Progenitor cell of endocrine pancreas (in vitro differentiated cells): ENCODE results near the gene YIPF7. TPM values are rescaled to one million over a fixed set of nuclear protein-coding genes. Genes with fewer than 3 reads are reported as not detected.

ENCODE experiments used
- DNase-seq: peaks from one replicate; pipeline ENCODE4 v3.0.0; 2021; ENCODE audit warnings: low spot score; ENCODE audit not compliant: unreplicated experiment
- H3K27ac Mint-ChIP-seq: 2 replicates; pipeline ENCODE4 v1.8.0; 2021; ENCODE audit warnings: mild to moderate bottlenecking, moderate library complexity, mixed read lengths
- H3K27me3 Mint-ChIP-seq: 2 replicates; pipeline ENCODE4 v1.8.0; 2021; ENCODE audit warnings: mixed read lengths
- H3K36me3 Mint-ChIP-seq: 2 replicates; pipeline ENCODE4 v1.8.0; 2022; ENCODE audit warnings: mixed read lengths; ENCODE audit not compliant: insufficient read depth
- H3K4me1 Mint-ChIP-seq: 2 replicates; pipeline ENCODE4 v1.8.0; 2021; ENCODE audit warnings: low read depth, mixed read lengths
- H3K4me3 Mint-ChIP-seq: 2 replicates; pipeline ENCODE4 v1.8.0; 2021; ENCODE audit warnings: low read depth, mild to moderate bottlenecking, moderate library complexity, mixed read lengths
- H3K9me3 Mint-ChIP-seq: 2 replicates; pipeline ENCODE4 v1.8.0; 2021; ENCODE audit warnings: low read depth, mixed read lengths
- CTCF ChIP-seq: fragments of 200-600 bp; sonication (generic); IDR thresholded peaks from one replicate; pipeline ENCODE4 v1.5.0; 2021; ENCODE audit warnings: antibody characterized with exemption, mild to moderate bottlenecking; ENCODE audit not compliant: unreplicated experiment
- total RNA-seq: library from RNA; stranded (reverse); gene quantifications from 2 replicates; pipeline ENCODE4 v1.2.1, GENCODE V29; 2021

Gene YIPF7
- total RNA-seq, 1 donor from 2014 or later: 0.46 TPM

- no peaks in the 10 kb centered on the region for H3K36me3 Mint-ChIP-seq
- DNase-seq: no peak
- H3K9me3 Mint-ChIP-seq: no peaks in the 10 kb centered on the region
- no peak overlapping the region for H3K27ac Mint-ChIP-seq
- H3K27me3 Mint-ChIP-seq: no peaks in the 10 kb centered on the region
- no peaks in the 10 kb centered on the region for H3K4me1 Mint-ChIP-seq
- TF ChIP-seq CTCF: no peak
- no peak overlapping the region for H3K4me3 Mint-ChIP-seq
Measured at GRCh38 chr4:44652002-44652401, 577 bp upstream of the YIPF7 start.

- Mint-ChIP-seq H3K9me3 (peaks cover 14% of the 10 kb centered on the region), H3K4me1 (no peaks in the 10 kb centered on the region), H3K27ac (no peak overlapping the region), H3K27me3 (no peaks in the 10 kb centered on the region), H3K36me3 (no peaks in the 10 kb centered on the region), H3K4me3 (no peak overlapping the region)
- DNase-seq: no peak
- TF ChIP-seq CTCF: no peak
Measured at GRCh38 chr4:44646151-44646550, 5.3 kb downstream of the YIPF7 start.

- no peak overlapping the region for H3K4me3 Mint-ChIP-seq
- no peak overlapping the region for H3K27ac Mint-ChIP-seq
- peaks cover 9% of the 10 kb centered on the region for H3K27me3 Mint-ChIP-seq
- no peaks in the 10 kb centered on the region for H3K4me1 Mint-ChIP-seq
- peaks cover 9% of the 10 kb centered on the region for H3K9me3 Mint-ChIP-seq
- no peak for DNase-seq
- no peak for TF ChIP-seq CTCF
- H3K36me3 Mint-ChIP-seq: no peaks in the 10 kb centered on the region
Measured at GRCh38 chr4:44638091-44638490, 13.3 kb downstream of the YIPF7 start.

GRCh38 chr4:44632733-44633132 is 18.7 kb downstream of the YIPF7 start:
- H3K27me3 Mint-ChIP-seq: peaks cover 7% of the 10 kb centered on the region
- H3K36me3 Mint-ChIP-seq: no peaks in the 10 kb centered on the region
- H3K4me3 Mint-ChIP-seq: no peak overlapping the region
- TF ChIP-seq CTCF: no peak
- H3K4me1 Mint-ChIP-seq: no peaks in the 10 kb centered on the region
- no peaks in the 10 kb centered on the region for H3K9me3 Mint-ChIP-seq
- no peak overlapping the region for H3K27ac Mint-ChIP-seq
- no peak for DNase-seq

GRCh38 chr4:44632089-44632488 is 19.3 kb downstream of the YIPF7 start:
- H3K36me3 Mint-ChIP-seq: no peaks in the 10 kb centered on the region
- no peaks in the 10 kb centered on the region for H3K4me1 Mint-ChIP-seq
- H3K9me3 Mint-ChIP-seq: no peaks in the 10 kb centered on the region
- H3K27me3 Mint-ChIP-seq: peaks cover 7% of the 10 kb centered on the region
- H3K4me3 Mint-ChIP-seq: no peak overlapping the region
- peak; percentile 30 for TF ChIP-seq CTCF
- H3K27ac Mint-ChIP-seq: no peak overlapping the region
- DNase-seq: no peak
